Stimulated activated CD8-positive, alpha-beta memory T cell treated with anti-CD3 and anti-CD28 coated beads, Interleukin-4, amount 100 ng/mL, for 4 hours (primary cell): ENCODE data around the gene SLN.

Experiments
- DNase-seq, 2 donors: peaks; one replicate each; pipeline ENCODE4 v3.0.0-alpha.2; 2020; ENCODE audit warnings: low read depth in 2 of 2, low spot score in 1 of 2

The SLN gene

DNA sequence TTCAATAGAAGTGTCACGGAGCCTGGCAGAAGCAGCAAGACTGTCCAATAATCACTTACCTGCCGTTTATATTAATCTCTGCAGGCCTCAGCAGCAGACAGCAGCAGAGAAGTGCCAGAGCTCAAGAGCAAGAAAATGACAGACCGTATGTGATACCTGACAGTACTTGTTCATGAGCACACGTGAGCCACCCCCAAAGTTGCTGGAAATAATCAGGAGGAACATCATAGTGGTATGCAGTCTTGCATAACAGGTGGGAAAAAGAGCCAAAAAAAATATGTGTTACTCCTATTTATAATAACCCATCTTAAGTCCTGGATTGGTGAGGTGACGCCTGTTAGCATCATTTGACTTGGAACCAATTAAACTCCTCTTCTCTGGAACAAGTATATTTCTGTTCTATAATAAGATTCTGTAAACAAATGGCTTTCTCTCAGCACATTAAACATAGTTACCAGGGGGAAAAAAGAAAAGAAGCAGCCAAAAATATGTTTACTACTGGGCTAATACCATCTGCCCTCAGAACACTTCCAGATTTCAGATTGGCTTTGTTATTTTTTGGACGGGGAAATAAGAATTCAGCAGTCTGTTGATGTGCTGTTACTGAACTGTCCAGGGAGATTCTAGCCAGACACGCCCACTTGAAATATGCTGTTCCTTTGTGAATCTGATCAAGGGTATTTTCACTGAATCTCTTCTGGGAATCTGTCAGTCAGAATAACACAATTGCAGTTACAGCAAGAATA is 7.9 kb upstream of the SLN start:
- no peak for DNase-seq

- no peak for DNase-seq
These were observed 7.2 kb upstream of the SLN start for GRCh38 chr11:107719073-107719472.

- DNase-seq, result no peak
These were observed 5.2 kb upstream of the SLN start for GRCh38 chr11:107716884-107717532.

DNA sequence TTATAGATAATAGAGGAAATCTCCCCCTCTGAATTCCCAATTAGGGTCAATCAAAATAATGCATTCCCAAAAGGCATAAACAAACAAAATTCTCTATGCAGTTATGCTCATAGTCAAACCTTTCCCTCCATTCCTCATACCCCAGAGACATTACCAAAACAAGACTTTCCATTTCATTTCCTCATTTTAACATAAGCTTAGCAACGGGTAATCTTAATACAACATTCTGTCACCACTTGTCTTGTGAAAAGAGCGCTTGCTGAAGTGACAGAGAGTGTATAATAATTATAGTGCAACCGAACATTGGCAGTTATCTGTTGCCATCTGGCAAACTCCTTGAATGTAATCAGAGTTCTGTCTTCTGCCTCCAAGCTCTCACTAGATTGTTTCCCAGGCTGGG is 1.2 kb upstream of the SLN start:
- no peak for DNase-seq

DNA sequence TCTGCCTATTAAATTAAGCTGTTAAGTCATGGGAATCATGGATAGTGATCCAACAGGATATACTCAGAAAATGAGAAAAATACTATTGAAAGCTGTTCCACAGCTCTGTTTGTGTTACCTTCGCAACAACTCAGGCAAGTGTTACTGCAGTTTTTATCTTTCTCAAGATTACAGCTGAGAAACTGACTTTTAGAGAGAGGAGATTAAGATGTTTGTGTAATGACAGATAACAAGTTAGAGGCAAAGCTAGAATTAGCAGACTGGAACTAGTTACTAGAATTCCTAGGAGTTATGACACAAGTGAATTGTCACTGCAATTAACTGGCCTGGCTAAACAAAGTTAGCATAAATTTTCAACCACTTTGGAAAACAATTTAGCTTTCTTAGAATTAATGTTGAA is 1.6 kb downstream of the SLN start:
- no peak for DNase-seq

DNA sequence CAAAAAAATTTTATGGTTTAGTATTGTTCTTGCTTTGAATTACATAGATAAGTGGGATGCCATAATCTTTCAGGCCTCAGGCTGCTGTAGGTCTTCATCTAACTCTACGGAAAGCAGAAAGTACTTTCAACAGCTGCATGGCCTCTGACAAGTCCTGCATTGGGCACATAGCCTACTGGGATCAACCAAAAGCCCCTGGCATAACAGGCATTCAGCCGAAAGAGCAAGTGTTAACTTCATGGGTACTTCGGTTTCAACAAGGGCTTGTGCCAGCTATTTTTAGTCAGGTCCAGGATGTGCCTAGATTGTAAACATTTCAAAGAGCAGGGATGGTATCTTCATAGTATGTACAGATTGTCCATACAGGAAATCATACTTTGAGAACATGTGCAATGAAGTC is 3.1 kb downstream of the SLN start:
- DNase-seq, result no peak

DNA sequence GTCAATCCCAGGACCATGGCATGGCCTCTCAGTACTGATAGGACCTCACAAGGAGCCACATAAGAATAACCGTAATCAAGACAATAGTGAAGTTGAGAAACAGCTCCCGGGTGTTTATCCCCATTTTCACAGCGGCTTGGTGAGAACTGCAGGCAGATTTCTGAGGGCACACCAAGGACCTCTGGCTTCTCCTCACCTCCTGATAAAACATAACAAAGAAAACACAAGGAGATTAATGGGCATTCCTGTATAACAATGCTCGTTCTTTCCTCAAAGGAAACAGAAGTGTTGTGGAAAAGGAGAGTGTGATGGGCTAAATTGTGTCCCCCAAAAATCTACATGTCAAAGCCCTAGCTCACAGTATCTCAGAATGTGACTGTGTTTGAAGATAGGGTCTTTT is 4.0 kb downstream of the SLN start:
- no peak for DNase-seq

- no peak for DNase-seq
These were observed 4.6 kb downstream of the SLN start for GRCh38 chr11:107707215-107707671.

- no peak for DNase-seq
These were observed 5.3 kb downstream of the SLN start for GRCh38 chr11:107706531-107706930.

GRCh38 chr11:107705027-107705426 is 6.8 kb downstream of the SLN start:
- DNase-seq, result no peak

- no peak for DNase-seq
These were observed 7.4 kb downstream of the SLN start for GRCh38 chr11:107704451-107704850.

DNA sequence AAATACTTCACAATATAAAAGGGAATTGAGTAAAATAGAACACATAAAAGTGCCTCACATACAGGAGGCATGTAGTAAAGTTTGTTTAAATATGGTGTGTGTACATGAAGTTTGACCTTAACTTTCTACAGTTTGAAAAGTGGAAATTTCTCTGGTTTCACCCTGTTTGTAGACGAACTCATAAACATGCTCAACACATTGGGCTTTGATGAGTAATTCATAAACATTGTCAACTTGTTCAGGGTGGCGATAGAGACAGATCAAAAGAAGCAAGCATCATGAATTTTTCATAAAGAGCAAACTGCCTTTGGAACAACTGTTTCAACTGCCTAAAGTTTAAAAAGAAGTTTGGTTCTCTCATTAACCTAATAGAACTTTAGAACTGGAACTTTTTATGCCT is 9.1 kb downstream of the SLN start:
- no peak for DNase-seq

- no peak for DNase-seq
These were observed 9.7 kb downstream of the SLN start for GRCh38 chr11:107702109-107702660.

GRCh38 chr11:107699371-107700285 is 12.2 kb downstream of the SLN start:
- no peak for DNase-seq

DNA sequence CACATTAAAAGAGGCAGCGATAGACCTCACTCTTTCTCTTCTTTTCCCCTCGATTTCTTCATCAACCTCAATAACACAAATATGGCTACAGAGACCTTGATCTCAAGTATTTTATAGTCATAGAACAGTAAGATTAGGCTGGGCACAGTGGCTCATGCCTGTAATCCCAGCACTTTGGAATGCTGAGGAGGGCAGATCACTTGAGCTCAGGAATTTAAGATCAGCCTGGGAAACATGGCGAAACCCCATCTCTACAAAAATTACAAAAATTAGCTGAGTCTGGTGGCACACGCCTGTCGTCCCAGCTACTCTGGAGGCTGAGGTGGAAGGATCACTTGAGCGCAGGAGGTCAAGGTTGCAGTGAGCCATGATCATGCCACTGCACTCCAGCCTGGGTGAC is 14.6 kb downstream of the SLN start:
- no peak for DNase-seq

DNA sequence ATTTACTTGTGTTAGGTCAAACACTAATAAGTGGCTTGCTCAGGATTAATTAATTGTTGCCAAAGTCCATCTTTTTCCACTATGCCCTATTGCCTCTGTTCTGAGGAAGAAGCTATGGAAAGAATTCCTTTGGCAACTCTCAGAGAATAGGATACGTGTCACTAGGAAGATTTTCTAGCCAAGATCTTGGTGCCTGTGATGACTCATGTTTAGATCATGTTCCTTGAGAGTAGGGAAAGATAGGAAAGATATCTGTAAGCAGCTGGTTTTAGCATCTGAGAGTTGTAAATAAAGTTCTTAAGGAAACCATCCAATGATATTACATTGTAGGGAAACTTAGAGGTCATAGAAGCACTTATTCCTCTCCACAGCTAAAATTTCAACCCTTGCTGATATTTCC is 15.7 kb downstream of the SLN start:
- no peak for DNase-seq

DNA sequence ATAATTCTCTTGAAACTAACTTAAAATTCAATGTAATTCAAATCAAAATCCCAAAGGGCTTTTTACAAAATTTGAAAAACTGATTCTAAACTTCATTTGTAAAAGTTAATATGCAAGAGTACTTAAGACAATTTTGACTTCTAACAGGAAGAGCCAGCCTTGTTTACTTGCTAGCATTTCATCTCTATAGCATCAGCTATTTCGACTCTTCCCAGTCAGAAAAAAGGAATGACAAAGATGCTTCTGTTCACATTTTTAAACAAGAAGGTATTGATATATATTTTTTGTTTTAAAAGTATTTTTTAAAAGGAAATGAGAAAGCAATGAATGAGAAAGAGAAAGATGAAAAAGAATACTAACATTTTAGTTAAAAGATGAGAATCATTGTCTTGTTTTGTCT is 16.4 kb downstream of the SLN start:
- DNase-seq, result no peak

- DNase-seq, result no peak
These were observed 20.7 kb downstream of the SLN start for GRCh38 chr11:107691000-107691750.

DNA sequence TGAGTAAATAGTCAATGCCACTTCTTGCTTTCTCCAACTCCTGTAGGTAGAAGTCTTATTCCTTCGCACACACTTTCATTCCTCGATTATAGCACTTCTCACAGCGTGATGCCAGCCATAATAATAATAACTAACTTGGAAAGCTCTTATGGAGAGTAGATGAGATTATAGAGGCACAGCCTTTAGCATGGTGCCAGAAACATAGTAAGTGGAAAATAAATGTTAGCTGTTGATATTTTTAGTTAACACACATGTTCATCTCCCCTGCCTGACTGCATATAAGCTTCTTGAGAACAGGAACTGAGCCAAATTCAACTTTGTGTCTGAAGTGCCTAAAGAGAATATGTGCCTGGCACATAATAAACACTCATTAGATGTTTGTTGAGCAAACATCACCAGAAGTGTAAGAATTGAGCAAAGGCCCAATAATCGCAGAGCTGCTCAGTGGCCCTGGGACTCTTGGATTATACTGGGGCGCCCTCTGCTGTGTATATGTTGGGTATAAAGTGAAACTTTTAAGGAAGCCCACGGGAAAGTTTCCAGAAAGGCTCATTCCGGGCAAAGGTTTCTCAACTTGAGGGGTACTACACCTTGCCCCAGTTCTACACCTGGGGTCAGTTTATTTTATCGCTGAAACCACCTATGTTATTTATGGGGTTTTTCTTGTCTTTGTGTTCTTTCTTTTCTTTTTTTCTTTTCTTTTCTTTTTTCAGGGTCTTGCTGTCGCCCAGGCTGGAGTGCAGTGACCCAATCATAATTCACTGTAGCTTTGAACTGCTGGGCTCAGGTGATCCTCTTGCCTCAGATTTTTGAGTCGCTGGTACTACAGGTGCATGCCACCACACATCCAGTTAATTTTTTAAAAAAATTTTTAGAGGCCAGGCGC is 22.3 kb downstream of the SLN start:
- peak in 1 of 2 donors; percentile 16 for DNase-seq
